ENCODE measurements around the gene SCAMP4.

Gene SCAMP4

DNA sequence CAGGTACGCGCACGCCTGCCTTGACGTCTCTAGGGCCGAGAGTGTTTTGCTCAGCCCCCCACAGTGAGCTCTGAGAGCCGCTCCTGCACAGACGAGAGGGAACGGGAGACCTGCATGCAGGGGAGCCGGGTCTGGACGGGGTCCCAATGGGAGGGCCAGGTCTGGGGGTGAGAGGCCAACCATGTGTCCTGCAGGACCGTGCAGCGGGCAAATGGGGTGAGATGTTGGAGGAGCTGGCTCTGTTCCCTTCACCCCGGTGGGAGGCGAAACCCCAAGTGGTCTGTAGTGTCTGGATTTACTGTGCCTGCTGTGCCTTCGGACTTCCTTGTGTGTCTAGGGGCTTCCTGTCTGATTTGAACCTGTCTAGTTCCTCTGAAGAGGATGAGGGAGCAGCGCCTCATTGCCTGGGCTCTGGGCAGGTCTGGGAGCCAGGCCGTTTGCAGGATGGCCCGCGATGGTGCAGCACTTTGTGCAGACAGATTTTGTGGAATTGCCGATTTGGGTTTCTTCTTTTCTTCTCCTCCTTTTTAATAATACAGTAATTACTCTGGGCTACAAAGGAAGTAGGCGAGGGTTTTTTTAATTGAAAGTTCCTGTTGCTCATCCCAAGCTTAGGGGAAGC is 37.8 kb downstream of the SCAMP4 start:
- no peak for FAIRE-seq

DNA sequence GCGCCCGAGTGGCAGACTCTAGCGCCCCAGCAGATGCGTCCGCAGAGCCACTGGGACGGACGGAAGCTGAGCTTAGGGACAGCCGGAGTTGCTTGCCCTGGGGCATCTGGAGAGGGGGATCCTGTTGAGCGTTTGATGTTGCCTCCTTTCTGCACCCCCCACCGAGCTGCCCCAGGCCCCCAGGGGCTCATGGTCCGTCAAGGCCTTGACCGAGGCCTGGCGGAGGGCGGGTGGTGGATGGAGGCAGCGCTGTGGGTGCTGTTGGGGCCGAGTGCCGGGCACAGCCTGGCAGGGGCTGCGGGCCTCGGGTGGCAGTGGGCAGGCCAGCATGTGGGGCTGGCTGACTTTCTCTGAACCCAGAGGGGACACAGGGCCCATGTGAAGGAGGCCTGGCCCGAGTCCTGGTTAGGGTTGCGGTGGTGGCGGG is 38.5 kb downstream of the SCAMP4 start:
- FAIRE-seq = no peak

DNA sequence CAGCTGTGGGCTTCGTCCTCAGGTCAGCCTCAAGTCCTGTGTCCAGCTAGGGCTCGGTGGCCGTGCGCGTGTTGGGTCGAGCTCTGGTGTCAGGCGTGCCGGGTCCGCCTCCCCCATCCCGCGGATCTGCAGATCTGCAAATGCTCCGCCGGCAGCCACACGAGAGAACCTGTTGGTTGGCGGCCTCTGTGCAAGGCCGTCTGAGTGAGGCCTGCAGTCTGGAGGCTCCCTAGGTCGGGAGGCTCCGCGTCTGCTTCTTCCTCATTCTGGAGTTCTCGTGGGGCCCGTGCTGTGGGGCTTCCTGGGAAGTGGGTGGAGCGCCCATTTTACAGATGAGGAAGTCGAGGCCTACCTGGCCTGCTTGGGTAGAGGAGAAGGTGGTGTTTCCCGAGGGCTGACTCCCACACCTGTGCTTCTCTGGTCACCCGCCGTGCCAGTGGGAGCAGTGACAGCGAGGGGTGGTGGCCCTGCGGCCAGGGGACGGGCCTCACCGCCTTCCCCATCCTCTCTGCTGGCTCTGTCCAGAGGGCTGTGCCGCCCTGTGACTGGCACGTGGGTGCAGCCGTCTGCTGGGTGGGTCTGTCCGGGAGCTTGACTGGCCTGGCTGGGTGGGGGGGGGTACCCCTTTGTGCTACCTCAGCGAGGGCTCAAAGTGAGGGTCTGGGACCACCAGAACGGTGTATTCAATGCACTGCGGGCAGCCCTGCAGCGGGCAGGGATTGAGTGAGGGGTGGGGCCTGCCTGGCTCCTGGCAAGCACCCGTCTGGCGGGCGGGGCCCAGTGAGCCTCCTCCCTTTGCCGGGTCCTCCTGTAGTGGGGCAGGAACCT is 39.1 kb downstream of the SCAMP4 start:
- no peak for FAIRE-seq

DNA sequence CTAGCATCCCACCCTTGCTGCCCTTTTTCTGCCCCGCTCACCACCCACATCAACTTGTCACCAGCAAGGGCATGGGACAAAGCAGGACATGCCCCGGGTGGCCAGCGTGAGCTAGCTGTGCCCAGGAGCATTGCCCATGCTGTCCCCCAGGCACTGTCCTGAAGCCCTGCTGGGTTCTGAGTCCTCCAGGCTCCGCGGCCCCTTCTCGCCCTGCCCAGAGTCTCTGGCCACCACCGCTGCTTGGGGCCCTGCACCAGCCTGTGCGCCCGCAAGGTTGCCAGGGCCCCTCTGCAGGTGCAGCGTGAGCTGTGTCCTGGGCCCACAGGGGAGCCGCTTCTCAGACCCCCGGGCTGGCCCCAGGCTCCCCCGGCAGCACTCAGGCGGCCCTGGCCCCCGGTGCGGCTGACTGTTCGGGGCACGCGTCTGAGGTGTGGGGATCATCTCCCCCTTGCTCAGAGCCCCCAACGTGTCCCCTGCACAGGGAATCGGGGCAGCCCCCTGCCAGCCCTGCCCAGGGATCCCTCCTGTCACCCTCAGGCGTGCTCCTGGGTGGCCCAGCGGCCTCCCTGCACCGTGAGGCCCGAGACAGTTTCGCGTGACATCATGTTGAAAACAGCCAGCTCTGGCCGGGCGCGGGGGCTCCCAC is 39.8 kb downstream of the SCAMP4 start:
- FAIRE-seq = no peak

DNA sequence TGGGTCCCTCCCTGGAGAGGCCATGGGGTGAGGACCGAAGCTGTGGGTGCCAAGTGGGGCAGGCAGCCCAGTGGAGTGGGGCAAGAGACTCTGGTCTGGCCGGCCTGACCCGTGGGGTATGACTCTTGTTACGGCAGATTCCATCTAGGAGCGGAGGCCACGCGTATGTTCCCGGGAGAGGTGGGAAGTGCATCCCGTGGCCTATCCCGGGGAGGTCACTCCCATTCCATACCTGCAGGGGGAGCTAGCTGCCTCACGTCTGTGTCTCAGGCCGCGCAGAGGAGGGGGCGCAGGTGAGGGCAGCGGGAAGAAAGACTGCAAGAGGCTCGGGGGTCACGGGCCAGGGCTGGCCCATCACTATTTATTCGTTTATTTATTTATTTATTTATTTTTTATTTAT is 40.7 kb downstream of the SCAMP4 start:
- no peak for FAIRE-seq

DNA sequence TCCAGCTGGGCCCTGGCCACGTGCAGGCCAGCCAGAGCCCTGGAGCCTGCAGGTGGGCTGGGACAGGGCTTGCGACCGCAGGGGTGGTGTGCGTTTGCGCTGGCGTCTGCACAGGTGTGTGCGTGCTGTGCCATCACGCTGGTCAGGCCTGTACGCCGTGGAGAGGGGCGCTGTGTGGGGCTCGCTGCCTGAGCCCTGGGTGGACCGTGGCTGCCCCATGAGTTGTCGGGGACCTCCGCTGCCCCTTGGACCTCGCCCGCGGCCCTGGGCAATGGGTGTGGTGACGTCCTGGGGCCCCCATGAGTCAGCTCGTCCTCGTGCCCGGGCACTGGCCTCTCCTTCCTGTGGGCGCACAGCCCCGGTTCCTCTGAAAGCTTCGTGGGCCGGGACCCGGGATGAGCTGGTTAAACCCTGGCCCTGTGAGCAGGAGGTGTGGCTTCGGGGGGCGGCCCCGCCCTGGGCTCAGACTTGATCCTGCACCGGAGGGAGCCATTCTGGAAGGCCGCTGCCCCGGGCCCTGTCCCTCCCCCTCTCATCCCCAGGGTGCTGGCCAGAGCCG is 42.5 kb downstream of the SCAMP4 start:
- no peak for FAIRE-seq

DNA sequence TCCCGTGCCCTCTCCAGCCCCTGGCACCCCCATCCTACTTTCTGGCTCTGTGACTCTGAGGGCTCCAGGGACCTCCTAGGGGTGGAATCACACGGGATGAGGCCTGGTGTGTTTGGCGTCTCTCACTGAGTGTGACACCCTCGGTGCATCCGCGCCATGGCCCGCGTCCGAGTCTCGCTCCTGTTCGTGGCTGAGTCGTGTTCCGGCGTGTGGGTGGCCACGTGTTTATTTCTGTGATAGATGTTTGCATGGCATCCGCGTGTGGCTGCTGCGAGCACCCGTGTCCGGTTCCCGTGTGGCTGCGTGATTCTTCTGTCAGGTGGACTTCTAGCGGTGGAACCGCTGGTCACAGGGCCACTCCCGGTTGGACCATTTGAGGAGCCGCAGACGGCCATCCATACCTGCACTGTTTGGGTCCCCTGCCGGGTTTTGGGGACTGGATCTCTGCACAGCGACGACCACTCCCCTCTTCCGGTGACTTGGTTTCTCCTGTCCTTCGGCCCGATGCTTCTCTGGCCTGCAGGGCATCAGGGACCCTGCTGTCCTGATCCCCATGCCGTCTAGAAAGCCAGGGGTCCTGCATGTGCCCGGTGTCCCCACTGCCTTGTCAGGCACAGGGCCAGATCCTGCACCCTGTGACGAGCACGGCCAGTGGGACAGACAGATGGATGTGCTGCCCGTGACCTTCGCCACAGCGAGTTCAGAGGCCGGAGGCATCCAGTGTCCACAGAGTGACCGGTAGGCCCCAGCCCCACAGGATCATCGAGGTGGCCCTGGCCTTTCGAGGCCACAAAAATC is 44.3 kb downstream of the SCAMP4 start:
- no peak for FAIRE-seq

DNA sequence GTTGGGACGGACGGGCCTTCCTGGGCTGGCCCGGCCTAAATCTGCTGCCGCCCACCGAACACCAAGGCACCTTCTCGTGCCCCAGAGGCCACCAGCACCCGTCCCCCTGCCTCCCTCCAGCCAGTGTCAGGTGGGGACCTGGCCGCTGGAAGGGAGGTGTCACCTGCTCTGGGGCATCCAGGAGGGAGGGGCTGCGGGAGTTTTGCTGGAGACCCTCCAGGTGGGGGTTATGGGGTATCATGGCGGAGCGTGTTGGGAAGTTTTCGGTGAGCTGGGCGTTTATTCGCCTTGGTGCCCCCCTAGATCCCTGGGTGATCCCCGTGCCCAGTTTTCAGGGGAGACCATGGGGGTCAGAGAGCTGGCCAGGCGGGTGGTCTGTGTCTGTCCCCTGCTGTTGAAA is 45.4 kb downstream of the SCAMP4 start:
- FAIRE-seq = no peak

DNA sequence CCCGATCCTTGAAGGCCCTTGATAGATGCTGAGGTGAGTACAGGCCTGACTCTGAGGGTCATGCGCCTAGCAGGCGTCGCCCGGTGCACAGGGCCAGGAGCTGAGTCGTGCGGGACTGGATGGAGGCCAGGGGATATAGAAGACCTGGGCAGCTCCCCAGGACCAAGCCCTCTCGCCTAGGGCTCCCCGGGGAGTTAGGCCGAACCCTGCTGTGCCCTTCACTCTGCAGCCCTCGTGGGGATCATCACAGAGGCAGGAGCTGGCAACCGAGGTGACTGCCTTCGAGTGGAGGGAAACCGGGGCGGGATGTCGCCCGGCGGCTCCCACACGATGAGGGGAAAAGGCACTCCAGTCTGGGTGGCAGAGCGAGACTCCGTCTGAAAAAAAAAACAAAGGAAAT is 47.4 kb downstream of the SCAMP4 start:
- FAIRE-seq = no peak

DNA sequence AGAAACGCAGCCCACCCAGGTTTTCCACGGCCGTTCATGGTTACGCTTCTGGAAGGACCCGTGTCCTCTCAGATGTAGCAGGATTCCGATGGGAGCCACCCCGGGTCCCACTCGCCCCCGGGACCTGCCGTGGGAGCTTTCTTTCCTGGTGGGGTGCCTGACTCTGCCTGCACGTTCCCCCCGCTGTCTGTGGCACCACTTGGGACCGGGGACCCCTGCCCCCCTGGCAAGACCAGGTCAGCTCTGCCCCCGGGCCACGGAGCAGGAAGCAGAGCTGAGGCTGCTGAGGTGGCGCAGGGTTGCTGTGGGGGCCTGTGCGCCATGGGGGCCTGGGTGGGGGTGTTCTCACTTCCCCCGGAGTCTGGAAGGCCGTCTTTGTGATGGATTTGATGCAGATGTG is 47.8 kb downstream of the SCAMP4 start:
- FAIRE-seq = no peak

DNA sequence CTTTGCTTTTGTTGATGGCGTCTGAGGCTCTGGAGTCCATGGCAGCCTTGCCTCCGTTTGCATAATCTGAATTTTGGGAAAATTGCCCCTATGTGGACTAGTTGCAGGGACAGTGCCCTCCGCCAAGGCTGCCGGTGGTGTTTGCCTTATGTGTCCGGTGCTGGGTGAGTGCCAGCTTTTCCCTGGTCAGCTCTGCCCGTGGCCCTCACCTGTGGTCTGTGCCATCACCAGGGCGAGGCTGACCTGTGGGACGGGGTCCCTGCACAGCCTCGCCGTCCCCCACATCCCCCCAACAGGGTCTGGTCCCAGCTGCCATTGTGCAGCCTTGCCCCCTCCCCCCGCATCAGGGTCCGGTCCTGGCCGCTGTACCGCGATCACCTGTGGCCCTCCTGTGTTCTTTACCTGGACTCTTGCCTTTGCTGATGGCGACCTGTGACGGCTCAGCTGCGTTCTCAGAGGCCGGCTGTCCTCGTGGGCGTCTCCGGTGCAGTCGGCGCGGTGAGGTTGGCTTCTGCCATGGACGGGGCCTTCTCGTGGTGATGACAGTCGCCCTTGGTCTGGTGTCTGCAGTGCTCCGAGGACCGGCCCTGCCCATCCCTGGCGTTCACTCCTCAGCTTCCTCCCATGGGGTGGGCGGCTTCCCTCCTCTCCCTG is 48.4 kb downstream of the SCAMP4 start:
- no peak for FAIRE-seq

DNA sequence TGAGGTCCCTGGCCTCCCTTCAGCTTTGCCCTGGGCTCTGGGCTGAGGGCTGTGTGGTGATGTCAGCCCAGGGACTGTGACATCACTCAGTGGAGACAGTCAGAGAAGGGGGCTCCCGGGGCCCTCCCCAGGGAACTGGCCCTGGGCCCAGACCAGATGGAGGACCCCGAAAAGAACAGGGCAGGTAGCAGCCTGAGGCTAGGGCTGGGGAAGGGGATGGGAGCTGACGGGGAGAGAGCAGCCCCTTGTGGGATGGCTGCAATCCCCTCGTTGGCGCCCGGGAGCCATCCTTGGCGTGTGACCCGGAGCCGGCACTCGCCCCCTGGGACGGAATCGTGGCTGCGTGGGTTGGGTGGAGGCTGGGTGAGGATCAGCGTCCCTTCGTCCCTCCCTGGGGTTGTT is 49.3 kb downstream of the SCAMP4 start:
- FAIRE-seq = no peak

DNA sequence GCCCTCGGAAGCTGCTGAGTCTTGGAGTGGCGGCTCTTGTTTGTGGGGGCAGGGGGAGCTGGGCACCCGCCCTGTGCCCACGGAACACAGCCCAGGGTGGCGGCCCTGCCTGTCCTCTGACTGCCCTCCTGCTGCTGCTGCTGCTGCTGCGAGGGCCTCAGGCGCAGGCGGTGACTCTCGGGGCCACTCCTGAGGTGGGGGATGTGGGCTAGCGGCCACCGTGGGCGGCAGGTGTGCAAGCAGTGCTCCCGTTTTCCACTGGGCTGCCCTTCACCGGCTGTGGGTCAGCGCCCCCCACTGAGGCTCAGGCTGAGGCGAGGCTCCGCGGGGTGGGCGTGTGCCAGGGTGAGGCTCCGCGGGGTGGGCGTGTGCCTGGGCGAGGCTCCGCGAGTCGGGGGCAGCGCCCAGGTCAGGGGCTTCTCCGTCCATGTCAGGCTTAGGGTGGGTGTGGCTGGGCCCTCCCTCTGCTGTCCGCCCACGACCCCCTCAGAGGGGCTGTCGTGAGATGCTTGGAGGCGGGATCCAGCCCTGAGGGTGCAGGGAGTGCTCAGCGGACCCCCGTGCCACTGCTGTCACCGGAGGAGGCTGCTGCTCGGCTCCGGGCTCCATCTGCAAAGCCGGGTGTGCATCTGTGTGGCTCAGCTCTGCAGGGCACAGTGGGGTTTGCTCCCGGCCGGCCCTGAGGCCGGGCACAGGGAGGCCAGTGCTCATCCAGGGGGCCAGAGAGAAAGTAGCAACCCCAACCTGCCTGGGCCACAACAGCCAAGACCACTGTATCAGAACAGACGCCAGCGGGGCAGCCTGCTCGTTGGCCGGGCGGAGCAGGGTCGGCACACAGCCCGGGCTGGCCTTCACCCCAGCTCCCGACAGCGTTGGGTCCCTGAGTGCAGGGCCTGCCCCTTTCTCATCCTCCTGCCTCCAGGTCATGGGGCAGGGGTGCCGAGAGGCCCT is 50.2 kb downstream of the SCAMP4 start:
- FAIRE-seq = no peak

DNA sequence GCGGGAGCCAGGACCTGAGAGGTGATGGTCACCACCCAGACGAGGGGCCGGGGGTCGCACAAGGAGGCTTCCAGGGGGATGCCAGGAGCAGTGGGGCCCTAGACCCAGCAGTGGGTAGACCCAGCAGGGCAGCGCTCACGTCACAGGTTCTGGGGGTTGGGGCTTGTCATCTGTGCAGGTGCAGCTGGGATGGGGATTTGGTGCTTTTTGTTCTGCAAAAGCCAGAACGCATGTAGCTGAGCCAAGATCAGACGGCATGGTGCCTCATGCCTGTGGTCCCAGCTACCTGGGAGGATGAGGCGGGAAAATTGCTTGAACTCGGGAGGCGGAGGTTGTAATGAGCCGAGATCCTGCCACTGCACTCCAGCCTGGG is 50.9 kb downstream of the SCAMP4 start:
- FAIRE-seq = no peak

DNA sequence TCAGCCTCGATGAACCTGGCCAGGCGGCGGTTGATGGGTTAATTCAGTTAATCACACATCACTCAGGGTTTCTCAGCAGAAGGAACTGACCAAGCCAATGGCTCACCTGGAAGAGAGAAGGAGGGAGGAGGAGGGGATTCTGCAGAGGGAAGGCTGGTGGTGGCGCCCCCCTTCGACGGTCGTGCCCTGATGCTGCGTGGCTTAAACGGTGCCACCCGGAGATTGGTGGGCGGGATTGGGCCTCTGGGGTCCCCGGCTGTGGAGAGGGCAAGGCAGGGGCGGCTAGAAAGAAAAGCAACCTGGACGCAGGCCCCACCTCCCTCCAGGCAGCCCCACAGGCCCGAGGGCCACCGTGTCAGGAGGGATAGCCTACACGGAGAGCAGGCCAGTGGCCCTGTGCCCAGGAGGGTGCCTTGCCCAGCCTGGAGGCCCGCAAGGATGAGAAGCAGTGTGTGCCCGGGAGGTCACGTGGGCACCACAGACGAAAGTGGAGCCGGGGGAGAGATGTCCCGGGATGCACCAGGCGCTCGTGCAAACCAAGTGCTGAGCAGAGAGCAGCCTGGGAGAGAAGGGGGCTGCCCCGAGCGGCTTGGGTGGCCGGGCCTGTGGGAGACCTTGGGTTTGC is 51.8 kb downstream of the SCAMP4 start:
- FAIRE-seq = no peak

DNA sequence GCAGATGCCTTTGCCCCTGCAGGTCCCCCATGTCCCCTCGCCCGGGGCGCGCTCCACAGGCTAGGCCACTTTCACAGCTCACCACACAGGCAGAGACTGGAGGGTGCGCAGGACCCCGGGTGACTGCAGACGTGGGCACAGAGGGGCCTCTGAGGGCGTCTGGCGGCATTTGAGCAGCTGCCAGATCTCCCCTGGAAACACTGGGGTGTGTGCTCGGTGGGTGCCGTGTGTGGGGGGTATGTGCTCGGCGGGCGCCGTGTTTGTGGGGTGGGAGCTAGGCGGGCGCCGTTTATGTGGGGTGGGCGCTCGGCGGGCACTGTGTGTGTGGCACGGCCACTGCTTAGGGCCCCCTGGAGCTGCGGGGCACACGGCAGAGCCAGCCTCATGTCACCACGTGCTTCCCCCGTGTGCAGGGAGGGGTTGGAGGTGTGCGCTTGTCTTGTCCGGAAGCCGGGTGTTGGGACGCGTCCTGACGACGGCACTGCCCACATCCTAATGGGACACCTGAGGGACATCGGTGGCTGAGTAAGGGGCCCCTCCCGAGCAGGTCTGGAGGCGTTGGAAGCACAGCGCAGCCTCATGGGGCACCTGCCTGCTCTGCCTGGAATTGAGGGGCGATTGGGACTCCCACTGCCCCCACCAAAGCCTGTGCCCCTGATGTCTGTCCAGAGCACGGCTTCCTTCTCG is 52.5 kb downstream of the SCAMP4 start:
- FAIRE-seq = no peak

DNA sequence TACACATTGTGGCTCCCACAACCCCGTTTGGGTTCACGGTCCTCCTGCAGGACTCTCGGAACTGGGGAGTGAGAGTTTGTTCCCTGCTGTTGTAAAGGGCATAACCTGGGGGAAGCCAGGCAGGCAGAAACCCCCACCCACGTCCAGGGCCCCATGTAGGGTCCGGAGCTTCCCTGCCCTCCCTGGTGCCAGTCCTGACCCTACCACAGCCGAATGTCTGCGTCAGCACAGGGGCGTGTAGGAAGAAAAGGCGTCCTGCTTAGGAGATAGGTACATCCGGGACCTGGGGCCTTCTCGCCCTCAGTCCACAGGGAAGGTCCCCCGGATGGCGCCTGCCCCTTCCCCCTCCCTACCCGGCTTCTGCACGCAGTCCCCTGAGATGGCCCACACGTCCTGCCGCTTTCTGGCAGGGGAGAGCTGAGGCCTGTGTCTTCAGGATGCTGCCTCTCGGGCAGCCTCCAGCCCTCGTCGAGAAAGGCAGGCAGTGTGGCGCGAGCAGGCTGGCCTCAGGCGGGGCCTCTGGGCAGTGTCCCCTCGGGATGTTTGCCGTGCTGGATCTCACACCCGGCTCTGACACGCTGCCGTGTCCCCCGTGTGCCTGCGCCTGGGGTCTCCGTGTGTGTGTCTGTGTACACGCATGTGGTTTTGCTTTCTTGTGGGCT is 54.9 kb downstream of the SCAMP4 start:
- no peak for FAIRE-seq

DNA sequence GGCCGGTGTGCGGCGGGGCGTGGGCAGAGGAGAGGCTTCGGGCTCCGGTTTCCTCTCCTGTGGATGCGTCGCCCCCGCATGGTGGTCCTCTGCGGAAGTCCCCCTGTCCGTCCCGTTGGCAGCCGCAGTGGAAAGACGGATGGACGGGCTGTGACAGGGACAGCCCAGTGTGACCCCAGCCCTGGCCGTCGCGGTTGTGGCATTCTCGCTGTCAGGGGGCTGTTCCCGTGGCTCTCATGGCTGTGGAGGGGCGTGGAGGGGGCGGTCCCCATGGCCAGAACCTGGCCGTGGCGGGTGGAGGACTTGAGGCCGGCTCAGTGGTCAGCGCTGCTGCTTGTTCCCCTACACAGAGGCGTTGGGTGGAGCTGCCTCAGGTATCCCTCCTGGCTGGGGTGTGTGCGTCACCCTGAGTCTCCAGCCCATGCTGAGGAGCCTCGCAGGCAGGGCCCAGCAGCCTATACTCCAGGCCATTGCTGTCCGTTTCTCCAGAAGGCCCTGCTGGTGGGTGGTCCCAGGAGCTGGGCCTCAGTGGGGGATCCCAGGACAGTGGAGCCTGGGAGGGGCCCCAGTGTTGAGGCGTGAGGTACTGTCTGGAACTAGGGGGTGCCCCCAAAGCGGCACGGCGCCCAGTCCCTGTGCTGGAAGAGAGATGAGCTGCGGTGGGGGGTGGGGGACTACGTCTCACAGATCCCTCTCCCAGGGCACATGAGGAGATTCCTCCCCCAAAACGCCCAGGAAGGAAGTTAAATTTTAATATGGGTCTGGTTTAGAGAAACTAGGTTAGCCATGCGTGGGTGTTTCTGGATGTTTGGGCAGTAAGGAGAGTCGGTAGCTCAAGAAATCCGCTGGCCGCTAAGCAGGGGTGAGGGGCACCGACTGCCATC is 56.0 kb downstream of the SCAMP4 start:
- no peak for FAIRE-seq

DNA sequence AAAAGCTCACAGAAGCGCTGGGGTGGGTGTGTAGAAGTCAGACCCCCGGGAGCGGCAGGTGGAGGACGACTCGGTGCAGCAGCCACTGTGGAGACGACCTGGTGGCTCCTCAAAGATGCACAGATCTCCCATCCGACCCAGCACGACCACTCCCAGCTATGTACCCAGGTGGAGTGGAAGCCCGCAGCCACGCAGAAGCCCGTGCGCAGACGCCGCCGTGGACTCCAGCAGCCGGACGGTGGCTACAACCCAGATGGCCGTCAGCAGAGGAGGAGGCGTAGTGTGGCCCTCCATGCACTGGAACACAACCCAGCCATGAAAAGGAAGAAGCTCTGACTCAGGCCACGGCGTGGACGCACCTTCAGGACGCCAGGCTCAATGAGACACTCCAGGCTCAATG is 57.5 kb downstream of the SCAMP4 start:
- FAIRE-seq = no peak
